ENCODE results near the gene CHCHD6. TPM values are rescaled to one million over a fixed set of nuclear protein-coding genes. Genes with fewer than 3 reads are reported as not detected.

The CHCHD6 gene
- total and polyA plus RNA-seq, 4 donors, result 2.0 to 5.1 (median 3.9) TPM

GRCh38 chr3:126847061-126847460, 143.0 kb downstream of the CHCHD6 start:
- H3K36me3 ChIP-seq (ENCODE audit: control insufficient read depth in 4 of 4, insufficient read depth in 3 of 4, low read depth in 1 of 4, low read length in 3 of 4), result no peaks in the 10 kb centered on the region
- DNase-seq (ENCODE audit: low spot score), result no peak
- TF ChIP-seq EGR1 (IDR thresholded peaks at IDR 0.05; ENCODE audit: low read depth in 2 of 2) (no peak), HNF4A (conservative IDR thresholded peaks at IDR 0.05) (no peak), ATF3 (IDR thresholded peaks at IDR 0.05) (no peak), CTCF (IDR thresholded peaks at IDR 0.05; ENCODE audit: low read depth, low read length, missing input control) (no peak), ZBTB33 (IDR thresholded peaks at IDR 0.05) (no peak), FOXA1 (IDR thresholded peaks at IDR 0.05) (no peak), REST (IDR thresholded peaks at IDR 0.05) (no peak), TAF1 (conservative IDR thresholded peaks at IDR 0.05) (no peak), RXRA (IDR thresholded peaks at IDR 0.05) (no peak), GABPA (IDR thresholded peaks at IDR 0.05 in 1 of 2, conservative IDR thresholded peaks at IDR 0.05 in 1 of 2) (no peak), SP1 (IDR thresholded peaks at IDR 0.05) (no peak), YY1 (IDR thresholded peaks at IDR 0.05) (no peak), NR2F2 (IDR thresholded peaks at IDR 0.05) (no peak), HNF4G (IDR thresholded peaks at IDR 0.05) (no peak), JUND (IDR thresholded peaks at IDR 0.05) (no peak), MAX (IDR thresholded peaks at IDR 0.05) (no peak), FOXA2 (IDR thresholded peaks at IDR 0.05) (no peak), RAD21 (IDR thresholded peaks at IDR 0.05) (no peak)
- H3K4me1 ChIP-seq (ENCODE audit: control insufficient read depth in 4 of 4, insufficient read depth in 4 of 4, low read length in 3 of 4), result no peaks in the 10 kb centered on the region
- H3K4me3 ChIP-seq (ENCODE audit: low read depth in 1 of 3, low read length in 3 of 3), result no peak overlapping the region
- no peaks in the 10 kb centered on the region for H3K9me3 ChIP-seq (ENCODE audit: control insufficient read depth in 4 of 4, low read length in 3 of 4)
- no peaks in the 10 kb centered on the region for H3K27me3 ChIP-seq (ENCODE audit: control insufficient read depth in 4 of 4, insufficient read depth in 4 of 4, low read length in 3 of 4)
- no peak overlapping the region for H3K27ac ChIP-seq (ENCODE audit: low read depth in 1 of 2, low read length in 2 of 2)
- 97% methylated on average over 3 of the region's 3 CpGs for WGBS
- no peak overlapping the region for H3K9ac ChIP-seq (ENCODE audit: low read depth in 1 of 2, low read length in 2 of 2)

Measured in liver (tissue), 9 donors.